T1000 (cell line): ENCODE results near the gene CNTN6.

Experiments
- DNase-seq: peaks from one replicate; lab custom pipeline; 2025; ENCODE audit warnings: mixed read lengths; lab: John Stamatoyannopoulos, UW

The CNTN6 gene

DNA sequence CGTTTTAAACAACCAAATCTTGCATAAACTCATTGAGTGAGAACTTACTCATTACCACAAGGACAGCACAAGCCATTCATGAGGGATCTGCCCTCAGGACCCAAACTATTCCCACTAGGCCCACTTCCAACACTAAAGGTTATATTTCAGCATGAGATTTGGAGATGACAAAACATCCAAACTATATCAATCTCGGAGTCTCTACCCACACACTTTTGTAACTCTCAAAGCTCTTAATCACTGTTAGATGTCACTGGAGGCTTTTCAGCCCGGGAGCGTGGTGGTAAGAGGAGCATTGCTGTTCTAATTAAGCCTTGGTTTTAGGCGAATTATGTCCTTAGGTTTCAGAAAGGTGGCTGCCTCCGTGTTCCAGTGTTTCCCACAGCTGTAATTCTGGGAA, 86.3 kb downstream of the CNTN6 start:
- no peak for DNase-seq

DNA sequence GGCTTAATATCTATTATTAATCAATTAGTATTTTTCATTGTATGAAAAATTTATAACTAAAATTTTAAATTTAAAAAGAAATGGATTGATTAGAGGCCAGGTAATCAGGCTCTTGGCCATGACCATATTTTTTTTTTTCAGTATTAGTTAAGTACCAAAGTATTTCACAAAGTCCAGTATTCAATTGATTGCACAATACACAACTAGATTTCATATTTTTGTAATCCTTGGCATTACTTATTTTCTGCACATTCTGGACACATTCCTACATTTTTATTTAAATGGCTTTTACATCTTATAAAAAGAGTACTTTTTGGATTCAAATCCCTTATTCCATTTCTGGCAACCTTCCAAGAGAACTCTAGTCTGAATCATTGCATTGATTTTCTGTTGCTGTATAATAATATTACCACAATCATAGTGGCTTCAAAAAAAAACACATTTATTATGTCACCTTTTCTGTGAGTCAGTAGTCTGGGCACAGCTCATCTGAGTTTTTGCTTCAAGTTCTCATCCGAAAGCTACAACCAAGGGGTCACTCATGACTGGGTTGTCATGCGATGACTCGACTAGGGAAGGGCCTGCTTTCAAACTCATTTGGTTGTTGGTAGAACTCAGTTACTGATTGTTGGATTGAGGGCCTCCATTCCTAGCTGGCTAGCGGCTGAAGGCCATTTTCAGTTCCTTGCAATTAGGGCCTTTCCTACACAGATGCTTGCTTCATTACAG, 90.7 kb downstream of the CNTN6 start:
- DNase-seq = peak; percentile 48

DNA sequence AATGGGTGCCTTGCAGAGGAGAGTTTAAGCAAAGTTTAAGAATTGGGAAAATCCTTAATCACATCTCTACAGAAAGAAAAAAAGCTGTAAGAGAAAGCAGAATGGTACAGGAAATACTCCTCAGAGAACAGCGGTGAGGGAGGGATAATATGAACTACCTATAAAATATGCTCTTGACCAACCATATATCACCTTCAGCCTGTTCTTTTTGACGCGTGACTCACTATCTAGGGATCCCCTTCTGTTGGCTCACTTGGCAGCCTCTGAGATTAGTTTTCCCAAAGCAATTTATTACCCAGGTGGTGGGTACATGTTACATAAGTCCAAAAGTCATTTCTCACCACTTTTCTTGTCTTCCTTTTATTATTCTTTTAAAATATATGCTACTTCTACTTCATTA, 97.7 kb downstream of the CNTN6 start:
- DNase-seq = no peak

DNA sequence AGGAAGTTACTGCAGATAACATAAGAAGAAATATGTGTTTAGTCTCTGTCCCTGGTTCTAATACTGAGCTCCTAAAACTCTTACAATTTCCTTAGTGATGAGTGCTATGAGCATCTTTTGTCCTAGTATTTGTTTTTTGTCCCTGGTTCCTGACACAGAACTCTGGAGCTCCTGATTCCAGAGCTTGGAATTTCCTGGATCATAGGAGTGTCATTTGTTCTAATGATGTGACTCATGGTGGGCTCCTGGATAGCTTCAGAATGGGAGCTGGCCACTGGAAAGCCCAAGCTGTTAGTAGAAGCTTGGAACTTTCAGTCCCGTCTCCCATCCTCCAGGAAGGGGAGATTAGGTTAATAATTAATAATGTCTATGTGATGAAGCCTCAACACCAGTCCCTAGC, 98.2 kb downstream of the CNTN6 start:
- DNase-seq = no peak

- DNase-seq = no peak
Measured at GRCh38 chr3:1195947-1196346, 103.1 kb downstream of the CNTN6 start.

- DNase-seq = no peak
Measured at GRCh38 chr3:1197051-1197450, 104.2 kb downstream of the CNTN6 start.

- no peak for DNase-seq
Measured at GRCh38 chr3:1200371-1200770, 107.5 kb downstream of the CNTN6 start.

- DNase-seq = no peak
Measured at GRCh38 chr3:1207904-1208303, 115.1 kb downstream of the CNTN6 start.

DNA sequence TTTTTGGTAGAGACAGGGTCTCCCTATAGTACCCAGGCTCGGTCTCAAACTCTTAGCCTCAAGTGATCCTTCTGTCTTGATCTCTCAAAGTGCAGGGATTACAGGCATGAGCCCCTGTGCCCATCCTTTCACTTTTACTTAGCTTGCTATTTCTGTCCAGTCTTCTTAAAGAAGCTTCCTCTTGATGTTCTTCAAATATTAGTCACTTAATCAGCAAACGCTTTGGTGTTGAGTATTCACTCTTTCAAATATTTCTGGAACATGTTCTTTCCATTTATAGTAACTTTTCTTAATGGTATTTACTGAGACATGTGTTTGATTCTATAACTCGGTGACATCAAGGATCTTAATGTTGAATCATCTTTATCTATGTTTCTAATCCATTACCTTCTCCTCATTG, 122.1 kb downstream of the CNTN6 start:
- no peak for DNase-seq

GRCh38 chr3:1216856-1217255, 124.0 kb downstream of the CNTN6 start:
- no peak for DNase-seq

- no peak for DNase-seq
Measured at GRCh38 chr3:1227111-1227510, 134.3 kb downstream of the CNTN6 start.

DNA sequence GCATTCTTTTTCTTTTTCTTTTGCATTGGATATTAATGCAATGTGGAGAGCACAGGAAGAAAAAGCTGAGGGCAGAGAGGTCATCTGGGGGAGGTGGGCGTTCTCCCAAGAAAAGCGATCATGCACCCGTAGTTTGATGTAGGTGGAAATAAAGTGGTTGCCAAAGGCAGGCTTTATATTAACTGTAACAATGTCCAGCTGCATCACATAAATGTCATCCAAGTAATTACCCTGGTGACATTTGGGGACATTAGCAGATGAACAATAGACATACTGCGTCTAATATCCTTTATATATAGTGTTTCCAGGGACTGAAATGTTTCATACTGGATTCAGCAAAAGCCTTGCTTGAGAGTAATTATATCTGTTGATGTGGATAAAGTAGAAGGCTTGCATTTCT, 135.5 kb downstream of the CNTN6 start:
- no peak for DNase-seq

GRCh38 chr3:1230920-1231319, 138.1 kb downstream of the CNTN6 start:
- no peak for DNase-seq

GRCh38 chr3:1232276-1232675, 139.5 kb downstream of the CNTN6 start:
- no peak for DNase-seq

- DNase-seq = no peak
Measured at GRCh38 chr3:1235526-1236120, 142.8 kb downstream of the CNTN6 start.

DNA sequence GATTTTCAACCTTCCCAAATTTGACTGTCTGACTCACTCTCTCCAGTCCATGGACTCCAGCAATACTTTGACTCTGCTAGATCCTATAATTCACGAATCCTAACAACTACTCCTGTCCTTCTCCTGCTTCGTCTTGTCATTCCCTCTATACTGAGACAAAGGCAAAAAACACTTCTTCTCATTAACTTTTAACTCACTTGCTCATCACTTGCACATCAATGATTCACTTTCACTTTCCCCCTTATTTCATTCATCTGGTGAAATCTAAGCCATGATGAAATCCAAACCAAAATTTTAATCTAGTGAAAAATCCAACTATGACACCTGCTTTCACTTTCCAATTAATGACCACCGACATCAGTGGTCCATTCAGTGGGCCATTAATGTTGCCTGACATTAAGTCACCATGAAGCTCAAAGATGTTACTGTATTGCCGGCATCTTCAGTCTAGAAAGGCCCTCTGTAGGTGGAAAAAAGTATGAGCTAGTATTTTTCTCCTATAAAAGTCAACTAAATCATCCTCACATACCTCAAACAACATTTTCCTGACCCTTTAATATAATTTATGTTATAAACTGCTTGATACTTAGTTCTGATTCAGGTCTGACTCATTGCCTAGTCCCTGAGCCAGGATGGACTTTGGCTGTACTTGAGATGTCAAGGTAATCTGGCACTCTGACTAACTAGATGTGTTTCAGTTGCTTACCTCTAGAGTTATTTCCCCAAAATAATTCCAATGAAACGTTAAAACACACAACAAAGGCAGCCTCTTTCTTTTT, 158.6 kb downstream of the CNTN6 start:
- no peak for DNase-seq

- no peak for DNase-seq
Measured at GRCh38 chr3:1252061-1252430, 159.2 kb downstream of the CNTN6 start.

GRCh38 chr3:1262246-1262645, 169.4 kb downstream of the CNTN6 start:
- DNase-seq = no peak

GRCh38 chr3:1263121-1263520, 170.3 kb downstream of the CNTN6 start:
- DNase-seq = no peak

DNA sequence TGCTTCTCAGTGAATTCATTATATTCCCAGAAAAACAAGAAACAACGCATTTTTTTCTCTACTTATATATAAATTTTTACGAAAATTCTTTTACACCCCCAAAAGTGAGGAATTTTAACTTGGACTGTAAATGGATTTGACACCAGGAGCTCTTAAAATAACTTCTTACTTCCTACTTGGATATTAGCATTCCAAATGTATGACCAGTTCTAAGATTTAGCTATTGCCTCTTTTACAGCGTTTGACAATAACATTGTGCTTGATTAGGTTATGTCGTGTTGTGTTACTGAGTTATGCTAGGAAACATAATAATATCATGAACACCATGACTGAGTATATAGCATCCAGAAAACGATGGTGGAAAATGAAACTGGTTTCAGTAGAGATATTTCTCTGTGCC, 177.0 kb downstream of the CNTN6 start:
- DNase-seq = no peak

DNA sequence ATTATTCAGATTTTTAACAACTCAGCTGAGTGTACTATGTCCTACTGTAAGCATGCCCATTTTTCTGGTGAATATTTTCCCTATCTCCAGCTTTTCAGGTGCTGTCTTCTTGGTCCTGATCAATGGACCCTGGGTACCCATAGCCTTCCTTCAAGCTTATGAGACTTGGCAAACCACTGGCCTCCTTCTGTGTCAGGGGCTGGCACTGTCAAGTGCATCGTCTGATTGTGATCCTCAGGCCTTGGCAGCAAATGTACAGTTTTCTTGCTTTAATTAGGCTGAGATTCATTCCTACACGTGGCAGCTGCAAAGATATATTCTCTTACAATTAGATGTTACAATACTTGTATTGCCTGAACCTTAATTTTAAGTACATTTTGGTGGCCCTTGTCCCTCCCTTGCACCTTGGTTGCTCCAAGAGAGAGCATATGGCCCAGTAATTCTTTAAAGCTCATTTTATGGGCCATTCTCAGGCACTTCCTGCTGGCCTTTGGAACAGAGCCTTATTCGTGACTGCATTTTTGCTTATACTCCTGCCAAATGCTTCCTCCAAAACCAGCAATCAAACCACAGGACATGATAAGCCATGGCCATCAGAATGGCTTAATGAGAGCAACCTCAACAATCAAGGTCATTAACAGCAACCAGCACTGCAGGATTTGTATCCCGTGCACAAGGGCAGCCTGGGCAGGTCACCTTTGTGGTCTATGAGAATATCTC, 179.9 kb downstream of the CNTN6 start:
- no peak for DNase-seq

- no peak for DNase-seq
Measured at GRCh38 chr3:1275495-1275894, 182.7 kb downstream of the CNTN6 start.

GRCh38 chr3:1287815-1288214, 195.0 kb downstream of the CNTN6 start:
- no peak for DNase-seq
